GM21515 (cell line): Measurements from ENCODE around the gene SMAGP.

Experiments used
- ATAC-seq: cut with Tn5 transposase; IDR thresholded peaks from one replicate; pipeline ENCODE4 v1.9.1; 2021; ENCODE audit not compliant: unreplicated experiment

The SMAGP gene

GRCh38 chr12:51197736-51198567 lies 72.3 kb downstream of the SMAGP start:
- ATAC-seq = no peak

GRCh38 chr12:51196547-51196946 lies 73.7 kb downstream of the SMAGP start:
- no peak for ATAC-seq

GRCh38 chr12:51195841-51196240 lies 74.4 kb downstream of the SMAGP start:
- ATAC-seq = no peak
